ENCODE measurements around the gene DEFB128. TPM values are rescaled to one million over a fixed set of nuclear protein-coding genes. Genes with fewer than 3 reads are reported as not detected.

Gene DEFB128
- total and polyA plus RNA-seq, 10 of the 15 experiments (the other 5 are each of a cell fraction or from before 2014, with no cell fraction given): not detected

DNA sequence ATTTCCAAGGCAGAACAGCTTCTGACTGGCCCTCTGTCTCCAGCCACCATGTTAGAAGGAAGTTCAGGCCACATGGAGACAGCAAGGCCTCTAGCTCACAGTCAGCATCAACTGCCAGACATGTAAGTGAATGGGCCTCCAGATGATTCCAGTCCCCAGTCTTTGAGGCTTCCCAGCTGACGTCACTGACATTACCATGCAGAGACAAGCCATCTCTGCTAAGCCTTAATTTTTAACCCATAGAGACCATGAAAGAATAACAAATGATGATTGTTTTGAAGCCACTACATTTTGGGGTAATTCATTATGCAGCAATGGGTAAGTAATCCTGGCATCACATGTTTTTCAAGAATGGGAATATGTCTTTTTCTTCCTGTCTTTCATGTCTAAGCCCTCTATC lies 26.3 kb upstream of the DEFB128 start:
- POLR2A ChIA-PET: no interaction called here
- Histone ChIP-seq H4K20me1 (ENCODE audit: control insufficient read depth, insufficient read depth) (no peaks in the 10 kb centered on the region), H3K4me2 (ENCODE audit: control insufficient read depth, insufficient read depth) (no peak overlapping the region), H2AFZ (ENCODE audit: control insufficient read depth, low read depth, low read length) (no peak overlapping the region), H3K27ac (ENCODE audit: control insufficient read depth, insufficient read depth) (no peak overlapping the region), H3K4me3 (no peak overlapping the region), H3K79me2 (ENCODE audit: control insufficient read depth, insufficient read depth, low read length) (no peaks in the 10 kb centered on the region), H3K27me3 (replicated peaks in 1 of 2; ENCODE audit: control insufficient read depth in 2 of 2, insufficient read depth in 2 of 2, low read length in 1 of 2) (no peaks in the 10 kb centered on the region), H3K36me3 (ENCODE audit: control insufficient read depth in 2 of 2, insufficient read depth in 2 of 2, low read length in 1 of 2) (no peaks in the 10 kb centered on the region), H3K4me1 (ENCODE audit: control insufficient read depth, insufficient read depth, low read length) (no peaks in the 10 kb centered on the region), H3K9ac (ENCODE audit: control insufficient read depth, insufficient read depth, low read length) (no peak overlapping the region), H3K9me3 (replicated peaks; ENCODE audit: control insufficient read depth, insufficient read depth, low read length) (no peaks in the 10 kb centered on the region)
- no peak for ATAC-seq
- BruUV-seq (replicated peaks): no TSS peak
- SMC1A ChIA-PET (ENCODE audit: uncharacterized antibody, unreplicated experiment): interaction anchor here (2.5 to 3.9 kb wide), 2 partner anchors 50 to 115 kb away, joined by 10 to 16 read pairs; no protein-coding TSS in a partner anchor
- intact Hi-C loops (cut with micrococcal nuclease; ENCODE audit: unreplicated experiment): no loop called here
- 76% methylated on average over 1 of the region's 1 CpG for WGBS (ENCODE audit: insufficient coverage, insufficient replicate concordance, low lambda C conversion rate, missing lambda C conversion rate)
- no peak for FAIRE-seq
- CTCF ChIA-PET: interaction anchor here (0.6 kb wide), 1 partner anchor 8 kb away, joined by 3 read pairs; no protein-coding TSS in a partner anchor
- RAD21 ChIA-PET (ENCODE audit: unreplicated experiment): no interaction called here
- in situ Hi-C loops (cut with MboI): no loop called here
- no peak for DNase-seq (ENCODE audit: low read depth, low spot score)
- no peak for TF ChIP-seq YY1 (IDR thresholded peaks at IDR 0.05; ENCODE audit: low read depth, low read length)
- no peak for TF ChIP-seq MTA3 (IDR thresholded peaks at IDR 0.05; ENCODE audit: borderline replicate concordance, low read length)
- TF ChIP-seq EGR1 (IDR thresholded peaks at IDR 0.05; ENCODE audit: borderline replicate concordance in 1 of 2, low read depth in 2 of 2, low read length in 2 of 2): no peak
- no peak for TF ChIP-seq E2F8 (IDR thresholded peaks at IDR 0.05; ENCODE audit: low read depth, partially characterized antibody)
- no peak for TF ChIP-seq ZNF274 (IDR thresholded peaks at IDR 0.05; ENCODE audit: insufficient read depth, insufficient read length)
- TF ChIP-seq PKNOX1 (IDR thresholded peaks at IDR 0.05): no peak
- TF ChIP-seq PAX8 (IDR thresholded peaks at IDR 0.05): no peak
- no peak for TF ChIP-seq POU2F2 (IDR thresholded peaks at IDR 0.05; ENCODE audit: borderline replicate concordance, low read depth, low read length)
- TF ChIP-seq NFIC (IDR thresholded peaks at IDR 0.05; ENCODE audit: low read depth, low read length): no peak
- no peak for TF ChIP-seq ESRRA (IDR thresholded peaks at IDR 0.05; ENCODE audit: low read length)
- no peak for TF ChIP-seq RUNX3 (IDR thresholded peaks at IDR 0.05; ENCODE audit: low read length)
- TF ChIP-seq NR2F1 (conservative IDR thresholded peaks at IDR 0.05): no peak
- no peak for TF ChIP-seq RBBP5 (conservative IDR thresholded peaks at IDR 0.05)
- no peak for TF ChIP-seq SIX5 (IDR thresholded peaks at IDR 0.05; ENCODE audit: low read depth, low read length, severe bottlenecking)
- TF ChIP-seq, protein P1, sequence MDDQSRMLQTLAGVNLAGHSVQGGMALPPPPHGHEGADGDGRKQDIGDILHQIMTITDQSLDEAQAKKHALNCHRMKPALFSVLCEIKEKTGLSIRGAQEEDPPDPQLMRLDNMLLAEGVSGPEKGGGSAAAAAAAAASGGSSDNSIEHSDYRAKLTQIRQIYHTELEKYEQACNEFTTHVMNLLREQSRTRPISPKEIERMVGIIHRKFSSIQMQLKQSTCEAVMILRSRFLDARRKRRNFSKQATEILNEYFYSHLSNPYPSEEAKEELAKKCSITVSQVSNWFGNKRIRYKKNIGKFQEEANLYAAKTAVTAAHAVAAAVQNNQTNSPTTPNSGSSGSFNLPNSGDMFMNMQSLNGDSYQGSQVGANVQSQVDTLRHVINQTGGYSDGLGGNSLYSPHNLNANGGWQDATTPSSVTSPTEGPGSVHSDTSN (IDR thresholded peaks at IDR 0.05; ENCODE audit: insufficient replicate concordance, low read depth, low read length): no peak
- TF ChIP-seq, protein P2, sequence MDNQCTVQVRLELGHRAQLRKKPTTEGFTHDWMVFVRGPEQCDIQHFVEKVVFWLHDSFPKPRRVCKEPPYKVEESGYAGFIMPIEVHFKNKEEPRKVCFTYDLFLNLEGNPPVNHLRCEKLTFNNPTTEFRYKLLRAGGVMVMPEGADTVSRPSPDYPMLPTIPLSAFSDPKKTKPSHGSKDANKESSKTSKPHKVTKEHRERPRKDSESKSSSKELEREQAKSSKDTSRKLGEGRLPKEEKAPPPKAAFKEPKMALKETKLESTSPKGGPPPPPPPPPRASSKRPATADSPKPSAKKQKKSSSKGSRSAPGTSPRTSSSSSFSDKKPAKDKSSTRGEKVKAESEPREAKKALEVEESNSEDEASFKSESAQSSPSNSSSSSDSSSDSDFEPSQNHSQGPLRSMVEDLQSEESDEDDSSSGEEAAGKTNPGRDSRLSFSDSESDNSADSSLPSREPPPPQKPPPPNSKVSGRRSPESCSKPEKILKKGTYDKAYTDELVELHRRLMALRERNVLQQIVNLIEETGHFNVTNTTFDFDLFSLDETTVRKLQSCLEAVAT (IDR thresholded peaks at IDR 0.05): no peak
- TF ChIP-seq KAT2A (conservative IDR thresholded peaks at IDR 0.05; ENCODE audit: control insufficient read depth, low read depth, low read length): no peak

Data from GM12878 (cell line).